ENCODE data around the gene UBASH3A. TPM values are rescaled to one million over a fixed set of nuclear protein-coding genes. Genes with fewer than 3 reads are reported as not detected.

UBASH3A gene
- total RNA-seq, 1 experiment from 2014 or later: not detected

GRCh38 chr21:42443876-42444744, 40.4 kb downstream of the UBASH3A start:
- Mint-ChIP-seq H3K4me1 (ENCODE audit: low read depth, unreplicated experiment) (no peaks in the 10 kb centered on the region), H3K36me3 (ENCODE audit: insufficient read depth, unreplicated experiment) (no peaks in the 10 kb centered on the region), H3K4me3 (ENCODE audit: low read depth, unreplicated experiment) (no peak overlapping the region), H3K27me3 (ENCODE audit: unreplicated experiment) (peaks cover 33% of the 10 kb centered on the region), H3K9me3 (ENCODE audit: low read depth, unreplicated experiment) (peaks cover 2% of the 10 kb centered on the region), H3K27ac (ENCODE audit: unreplicated experiment) (no peak overlapping the region)
- intact Hi-C loops (cut with micrococcal nuclease; ENCODE audit: unreplicated experiment): no loop called here
- no peak for DNase-seq
- CTCF ChIA-PET: interaction anchor here (0.6 to 0.7 kb wide), 2 partner anchors 45 to 83 kb away, joined by 3 read pairs; no protein-coding TSS in a partner anchor
- TF ChIP-seq CTCF (IDR thresholded peaks at IDR 0.05; ENCODE audit: unreplicated experiment): no peak
- BruUV-seq (replicated peaks): no TSS peak

- Mint-ChIP-seq H3K9me3 (ENCODE audit: low read depth, unreplicated experiment) (peaks cover 2% of the 10 kb centered on the region), H3K36me3 (ENCODE audit: insufficient read depth, unreplicated experiment) (no peaks in the 10 kb centered on the region), H3K27me3 (ENCODE audit: unreplicated experiment) (peaks cover 32% of the 10 kb centered on the region), H3K4me3 (ENCODE audit: low read depth, unreplicated experiment) (no peak overlapping the region), H3K27ac (ENCODE audit: unreplicated experiment) (no peak overlapping the region), H3K4me1 (ENCODE audit: low read depth, unreplicated experiment) (no peaks in the 10 kb centered on the region)
- no peak for DNase-seq
- intact Hi-C loops (cut with micrococcal nuclease; ENCODE audit: unreplicated experiment): no loop called here
- no peak for TF ChIP-seq CTCF (IDR thresholded peaks at IDR 0.05; ENCODE audit: unreplicated experiment)
- no TSS peak for BruUV-seq (replicated peaks)
- CTCF ChIA-PET: interaction anchor here (0.6 to 0.7 kb wide), 2 partner anchors 45 to 84 kb away, joined by 3 read pairs; no protein-coding TSS in a partner anchor
These were observed 41.0 kb downstream of the UBASH3A start for GRCh38 chr21:42444745-42445059.

- no TSS peak for BruUV-seq (replicated peaks)
- no peak overlapping the region for H3K4me3 Mint-ChIP-seq (ENCODE audit: low read depth, unreplicated experiment)
- H3K36me3 Mint-ChIP-seq (ENCODE audit: insufficient read depth, unreplicated experiment): peaks cover 4% of the 10 kb centered on the region
- CTCF ChIA-PET: no interaction called here
- intact Hi-C loops (cut with micrococcal nuclease; ENCODE audit: unreplicated experiment): no loop called here
- H3K9me3 Mint-ChIP-seq (ENCODE audit: low read depth, unreplicated experiment): peaks cover 2% of the 10 kb centered on the region
- DNase-seq: no peak
- no peaks in the 10 kb centered on the region for H3K4me1 Mint-ChIP-seq (ENCODE audit: low read depth, unreplicated experiment)
- H3K27me3 Mint-ChIP-seq (ENCODE audit: unreplicated experiment): peaks cover 32% of the 10 kb centered on the region
- no peak overlapping the region for H3K27ac Mint-ChIP-seq (ENCODE audit: unreplicated experiment)
- no peak for TF ChIP-seq CTCF (IDR thresholded peaks at IDR 0.05; ENCODE audit: unreplicated experiment)
These were observed 41.6 kb downstream of the UBASH3A start for GRCh38 chr21:42445311-42445710.

- DNase-seq: no peak
- Mint-ChIP-seq H3K9me3 (ENCODE audit: low read depth, unreplicated experiment) (peaks cover 2% of the 10 kb centered on the region), H3K4me1 (ENCODE audit: low read depth, unreplicated experiment) (no peaks in the 10 kb centered on the region), H3K27me3 (ENCODE audit: unreplicated experiment) (peaks cover 32% of the 10 kb centered on the region), H3K36me3 (ENCODE audit: insufficient read depth, unreplicated experiment) (peaks cover 5% of the 10 kb centered on the region), H3K27ac (ENCODE audit: unreplicated experiment) (no peak overlapping the region), H3K4me3 (ENCODE audit: low read depth, unreplicated experiment) (no peak overlapping the region)
- no TSS peak for BruUV-seq (replicated peaks)
- intact Hi-C loops (cut with micrococcal nuclease; ENCODE audit: unreplicated experiment): no loop called here
- CTCF ChIA-PET: no interaction called here
- no peak for TF ChIP-seq CTCF (IDR thresholded peaks at IDR 0.05; ENCODE audit: unreplicated experiment)
These were observed 42.8 kb downstream of the UBASH3A start for GRCh38 chr21:42446531-42446930.
